H1 (cell line): ENCODE measurements around the gene CUL1. TPM values are rescaled to one million over a fixed set of nuclear protein-coding genes. Genes with fewer than 3 reads are reported as not detected.
A peak's percentile ranks its signal among the peaks of the same experiment; 100 is the strongest.

ENCODE experiments used
- ASH2L ChIP-seq: fragments of 200-600, 300-600 bp; sonication (generic); IDR thresholded peaks from one replicate; pipeline ENCODE4 v1.7.1; 2017; ENCODE audit warnings: low read length
- CBX5 ChIP-seq: fragments of 300-800, 300-1000 bp; sonication (generic); IDR thresholded peaks from 2 replicates; pipeline ENCODE4 v1.7.1; 2016; ENCODE audit warnings: antibody characterized with exemption, low read length, low read depth
- CHD1 ChIP-seq: IDR thresholded peaks from 2 replicates; pipeline ENCODE4 v1.6.1; 2012; ENCODE audit warnings: low read depth, low read length, improper control_type of control experiment
- EZH2 ChIP-seq: fragments of 200-600 bp; sonication (generic); IDR thresholded peaks from 2 replicates; pipeline ENCODE4 v1.7.1; 2012; ENCODE audit warnings: low read depth, mild to moderate bottlenecking, moderate library complexity, low read length, inconsistent platforms; ENCODE audit not compliant: severe bottlenecking
- JUN ChIP-seq: IDR thresholded peaks from 2 replicates; pipeline ENCODE4 v1.6.1; 2011; ENCODE audit warnings: low read depth, mild to moderate bottlenecking, improper control_type of control experiment, low read length
- KDM4A ChIP-seq: IDR thresholded peaks from one replicate; pipeline ENCODE4 v1.7.1; 2012; ENCODE audit warnings: low read depth, mild to moderate bottlenecking, moderate library complexity, low read length, inconsistent platforms; ENCODE audit not compliant: severe bottlenecking
- MAFK ChIP-seq: IDR thresholded peaks from 2 replicates; pipeline ENCODE4 v1.6.1; 2012; ENCODE audit warnings: low read depth, mild to moderate bottlenecking, improper control_type of control experiment, low read length
- MAX ChIP-seq: IDR thresholded peaks from 2 replicates; pipeline ENCODE4 v1.6.1; 2012; ENCODE audit warnings: inconsistent platforms
- POLR2AphosphoS5 ChIP-seq: IDR thresholded peaks from 2 replicates; pipeline ENCODE4 v1.6.1; 2011; ENCODE audit warnings: low read depth, low read length
- RXRA ChIP-seq: IDR thresholded peaks from 2 replicates; pipeline ENCODE4 v1.6.1; 2011; ENCODE audit warnings: low read depth, mild to moderate bottlenecking, low read length, moderate library complexity; ENCODE audit not compliant: insufficient read depth
- SP1 ChIP-seq: IDR thresholded peaks from 2 replicates; pipeline ENCODE4 v1.6.1; 2011; ENCODE audit warnings: low read depth, low read length
- SP4 ChIP-seq: IDR thresholded peaks from 2 replicates; pipeline ENCODE4 v1.6.1; 2012; ENCODE audit warnings: low read length, inconsistent platforms
- polyA plus RNA-seq, 7 experiments: library from polyadenylated mRNA; depleted of rRNA in 3 of 7; stranded (reverse) in 5 of 7; unstranded in 2 of 7; fragments of >200 nt in 5 of 7; fragments of 200-250 nt in 2 of 7; gene quantifications; 1 replicate in 5 of 7; 2 replicates in 1 of 7; 4 replicates in 1 of 7; pipeline versions ENCODE4 v1.2.1 to v1.2.3, GENCODE V29; 2011 to 2013; ENCODE audit warnings: missing spikeins in 2 of 7, mixed read lengths in 2 of 7
- total RNA-seq: library from RNA; stranded (reverse); fragmentation: NEBNext Ultra II Directional; extraction: Animal tissue kit (Norgen Biotek cat#: 25700); gene quantifications from 2 replicates; pipeline ENCODE4 v1.2.1, GENCODE V29; 2021
- TF ChIP-seq, protein P1 (sequence below): fragments of 300-600 bp; sonication (generic); IDR thresholded peaks from 2 replicates; pipeline ENCODE4 v1.7.1; 2012; ENCODE audit warnings: low read length, moderate library complexity, mild to moderate bottlenecking, inconsistent platforms; ENCODE audit not compliant: insufficient replicate concordance

The CUL1 gene
- total and polyA plus RNA-seq, 2 of the 8 experiments (the other 6 are each of a cell fraction or from before 2014, with no cell fraction given): 33.0 to 77.3 TPM

- TF ChIP-seq, protein P1, sequence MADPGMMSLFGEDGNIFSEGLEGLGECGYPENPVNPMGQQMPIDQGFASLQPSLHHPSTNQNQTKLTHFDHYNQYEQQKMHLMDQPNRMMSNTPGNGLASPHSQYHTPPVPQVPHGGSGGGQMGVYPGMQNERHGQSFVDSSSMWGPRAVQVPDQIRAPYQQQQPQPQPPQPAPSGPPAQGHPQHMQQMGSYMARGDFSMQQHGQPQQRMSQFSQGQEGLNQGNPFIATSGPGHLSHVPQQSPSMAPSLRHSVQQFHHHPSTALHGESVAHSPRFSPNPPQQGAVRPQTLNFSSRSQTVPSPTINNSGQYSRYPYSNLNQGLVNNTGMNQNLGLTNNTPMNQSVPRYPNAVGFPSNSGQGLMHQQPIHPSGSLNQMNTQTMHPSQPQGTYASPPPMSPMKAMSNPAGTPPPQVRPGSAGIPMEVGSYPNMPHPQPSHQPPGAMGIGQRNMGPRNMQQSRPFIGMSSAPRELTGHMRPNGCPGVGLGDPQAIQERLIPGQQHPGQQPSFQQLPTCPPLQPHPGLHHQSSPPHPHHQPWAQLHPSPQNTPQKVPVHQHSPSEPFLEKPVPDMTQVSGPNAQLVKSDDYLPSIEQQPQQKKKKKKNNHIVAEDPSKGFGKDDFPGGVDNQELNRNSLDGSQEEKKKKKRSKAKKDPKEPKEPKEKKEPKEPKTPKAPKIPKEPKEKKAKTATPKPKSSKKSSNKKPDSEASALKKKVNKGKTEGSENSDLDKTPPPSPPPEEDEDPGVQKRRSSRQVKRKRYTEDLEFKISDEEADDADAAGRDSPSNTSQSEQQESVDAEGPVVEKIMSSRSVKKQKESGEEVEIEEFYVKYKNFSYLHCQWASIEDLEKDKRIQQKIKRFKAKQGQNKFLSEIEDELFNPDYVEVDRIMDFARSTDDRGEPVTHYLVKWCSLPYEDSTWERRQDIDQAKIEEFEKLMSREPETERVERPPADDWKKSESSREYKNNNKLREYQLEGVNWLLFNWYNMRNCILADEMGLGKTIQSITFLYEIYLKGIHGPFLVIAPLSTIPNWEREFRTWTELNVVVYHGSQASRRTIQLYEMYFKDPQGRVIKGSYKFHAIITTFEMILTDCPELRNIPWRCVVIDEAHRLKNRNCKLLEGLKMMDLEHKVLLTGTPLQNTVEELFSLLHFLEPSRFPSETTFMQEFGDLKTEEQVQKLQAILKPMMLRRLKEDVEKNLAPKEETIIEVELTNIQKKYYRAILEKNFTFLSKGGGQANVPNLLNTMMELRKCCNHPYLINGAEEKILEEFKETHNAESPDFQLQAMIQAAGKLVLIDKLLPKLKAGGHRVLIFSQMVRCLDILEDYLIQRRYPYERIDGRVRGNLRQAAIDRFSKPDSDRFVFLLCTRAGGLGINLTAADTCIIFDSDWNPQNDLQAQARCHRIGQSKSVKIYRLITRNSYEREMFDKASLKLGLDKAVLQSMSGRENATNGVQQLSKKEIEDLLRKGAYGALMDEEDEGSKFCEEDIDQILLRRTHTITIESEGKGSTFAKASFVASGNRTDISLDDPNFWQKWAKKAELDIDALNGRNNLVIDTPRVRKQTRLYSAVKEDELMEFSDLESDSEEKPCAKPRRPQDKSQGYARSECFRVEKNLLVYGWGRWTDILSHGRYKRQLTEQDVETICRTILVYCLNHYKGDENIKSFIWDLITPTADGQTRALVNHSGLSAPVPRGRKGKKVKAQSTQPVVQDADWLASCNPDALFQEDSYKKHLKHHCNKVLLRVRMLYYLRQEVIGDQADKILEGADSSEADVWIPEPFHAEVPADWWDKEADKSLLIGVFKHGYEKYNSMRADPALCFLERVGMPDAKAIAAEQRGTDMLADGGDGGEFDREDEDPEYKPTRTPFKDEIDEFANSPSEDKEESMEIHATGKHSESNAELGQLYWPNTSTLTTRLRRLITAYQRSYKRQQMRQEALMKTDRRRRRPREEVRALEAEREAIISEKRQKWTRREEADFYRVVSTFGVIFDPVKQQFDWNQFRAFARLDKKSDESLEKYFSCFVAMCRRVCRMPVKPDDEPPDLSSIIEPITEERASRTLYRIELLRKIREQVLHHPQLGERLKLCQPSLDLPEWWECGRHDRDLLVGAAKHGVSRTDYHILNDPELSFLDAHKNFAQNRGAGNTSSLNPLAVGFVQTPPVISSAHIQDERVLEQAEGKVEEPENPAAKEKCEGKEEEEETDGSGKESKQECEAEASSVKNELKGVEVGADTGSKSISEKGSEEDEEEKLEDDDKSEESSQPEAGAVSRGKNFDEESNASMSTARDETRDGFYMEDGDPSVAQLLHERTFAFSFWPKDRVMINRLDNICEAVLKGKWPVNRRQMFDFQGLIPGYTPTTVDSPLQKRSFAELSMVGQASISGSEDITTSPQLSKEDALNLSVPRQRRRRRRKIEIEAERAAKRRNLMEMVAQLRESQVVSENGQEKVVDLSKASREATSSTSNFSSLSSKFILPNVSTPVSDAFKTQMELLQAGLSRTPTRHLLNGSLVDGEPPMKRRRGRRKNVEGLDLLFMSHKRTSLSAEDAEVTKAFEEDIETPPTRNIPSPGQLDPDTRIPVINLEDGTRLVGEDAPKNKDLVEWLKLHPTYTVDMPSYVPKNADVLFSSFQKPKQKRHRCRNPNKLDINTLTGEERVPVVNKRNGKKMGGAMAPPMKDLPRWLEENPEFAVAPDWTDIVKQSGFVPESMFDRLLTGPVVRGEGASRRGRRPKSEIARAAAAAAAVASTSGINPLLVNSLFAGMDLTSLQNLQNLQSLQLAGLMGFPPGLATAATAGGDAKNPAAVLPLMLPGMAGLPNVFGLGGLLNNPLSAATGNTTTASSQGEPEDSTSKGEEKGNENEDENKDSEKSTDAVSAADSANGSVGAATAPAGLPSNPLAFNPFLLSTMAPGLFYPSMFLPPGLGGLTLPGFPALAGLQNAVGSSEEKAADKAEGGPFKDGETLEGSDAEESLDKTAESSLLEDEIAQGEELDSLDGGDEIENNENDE: no peak
- TF ChIP-seq SP1 (no peak), POLR2AphosphoS5 (peak; percentile 36), MAFK (no peak), MAX (no peak; the same call in 1 of the 2 replicates), RXRA (no peak), CHD1 (no peak), ASH2L (peak; percentile 72), EZH2 (no peak), SP4 (no peak), KDM4A (no peak), CBX5 (no peak), JUN (no peak)
Measured at GRCh38 chr7:148698007-148698396, 701 bp upstream of the CUL1 start (continued).
